ENCODE data around the gene INTS6.

GRCh38 chr13:51341232-51341631 lies 111.6 kb downstream of the INTS6 start:
- TF ChIP-seq POLR2A (IDR thresholded peaks at IDR 0.05) (no peak), CTCF (IDR thresholded peaks at IDR 0.05) (no peak)
